Fibroblast of lung (primary cell): Measurements from ENCODE around the gene LMBRD1. TPM values are rescaled to one million over a fixed set of nuclear protein-coding genes. Genes with fewer than 3 reads are reported as not detected.

Experiments used
- DNase-seq, 2 donors: peaks; one replicate each; pipeline versions ENCODE4 v3.0.0 to v3.0.0-alpha.2; 2010; ENCODE audit warnings: low read depth in 2 of 2
- H2AFZ ChIP-seq: 2 replicates; pipeline ENCODE4 v1.5.1; 2012; ENCODE audit warnings: low read length, control low read depth, inconsistent platforms
- H3K27ac ChIP-seq: 2 replicates; pipeline ENCODE4 v1.5.1; 2011; ENCODE audit warnings: low read length, control low read depth; ENCODE audit not compliant: insufficient read depth
- H3K27me3 ChIP-seq: 2 replicates; pipeline ENCODE4 v1.5.1; 2011; ENCODE audit warnings: mild to moderate bottlenecking, low read length; ENCODE audit not compliant: control insufficient read depth, insufficient read depth
- H3K36me3 ChIP-seq: 2 replicates; pipeline ENCODE4 v1.5.1; 2011; ENCODE audit warnings: low read length; ENCODE audit not compliant: control insufficient read depth, insufficient read depth
- H3K4me1 ChIP-seq: 2 replicates; pipeline ENCODE4 v1.5.1; 2011; ENCODE audit warnings: low read length; ENCODE audit not compliant: control insufficient read depth, insufficient read depth; ENCODE audit errors: extremely low read depth
- H3K4me2 ChIP-seq: 2 replicates; pipeline ENCODE4 v1.5.1; 2011; ENCODE audit warnings: low read length, control low read depth; ENCODE audit not compliant: insufficient read depth; ENCODE audit errors: extremely low read depth
- H3K4me3 ChIP-seq, 4 experiments: fragments of 200-600 bp in 1 of 4; sonication (generic) in 1 of 4; replicated peaks in 1 of 4; 2 replicates each; pipeline ENCODE4 v1.5.1; 2011 to 2016; ENCODE audit warnings: low read length in 4 of 4, low read depth in 3 of 4, mild to moderate bottlenecking in 3 of 4, control low read depth in 2 of 4, inconsistent platforms in 1 of 4, mixed read lengths in 1 of 4; ENCODE audit not compliant: insufficient read depth in 1 of 4; ENCODE audit errors: control extremely low read depth in 1 of 4
- H3K79me2 ChIP-seq: 2 replicates; pipeline ENCODE4 v1.5.1; 2012; ENCODE audit warnings: mild to moderate bottlenecking, low read length, inconsistent platforms; ENCODE audit not compliant: control insufficient read depth, insufficient read depth
- H3K9ac ChIP-seq: 2 replicates; pipeline ENCODE4 v1.5.1; 2011; ENCODE audit warnings: mild to moderate bottlenecking, low read length, control low read depth; ENCODE audit not compliant: insufficient read depth
- H3K9me3 ChIP-seq: 2 replicates; pipeline ENCODE4 v1.5.1; 2012; ENCODE audit warnings: low read depth, low read length; ENCODE audit not compliant: control insufficient read depth, insufficient read depth
- H4K20me1 ChIP-seq: 2 replicates; pipeline ENCODE4 v1.5.1; 2011; ENCODE audit warnings: low read length; ENCODE audit not compliant: control insufficient read depth, insufficient read depth; ENCODE audit errors: extremely low read depth
- CTCF ChIP-seq, 2 donors: IDR thresholded peaks in 1 of 2; conservative IDR thresholded peaks in 1 of 2; 1 replicate in 1 of 2; 2 replicates in 1 of 2; pipeline ENCODE4 v1.5.1; 2011 to 2012; ENCODE audit warnings: low read length in 2 of 2, control low read depth in 1 of 2, inconsistent platforms in 1 of 2, low read depth in 1 of 2, mild to moderate bottlenecking in 1 of 2
- EZH2 ChIP-seq: IDR thresholded peaks from 2 replicates; pipeline ENCODE4 v1.5.1; 2012; ENCODE audit warnings: low read length, control low read depth, mild to moderate bottlenecking; ENCODE audit errors: missing control alignments
- polyA plus RNA-seq, 2 donors: library from polyadenylated mRNA; depleted of rRNA in 1 of 2; stranded (reverse) in 1 of 2; unstranded in 1 of 2; fragments of >200 nt; gene quantifications; 2 replicates each; pipeline ENCODE4 v1.2.1, GENCODE V29; 2011 to 2012; ENCODE audit warnings: missing spikeins in 1 of 2
- total RNA-seq: library from RNA; depleted of rRNA; stranded (reverse); fragments of >200 nt; gene quantifications from 2 replicates; pipeline ENCODE4 v1.2.1, GENCODE V29; 2014

Gene LMBRD1
- total and polyA plus RNA-seq, 2 donors (not counting 1 experiment from before 2014, with no cell fraction given): 30.7 to 46.5 TPM

DNA sequence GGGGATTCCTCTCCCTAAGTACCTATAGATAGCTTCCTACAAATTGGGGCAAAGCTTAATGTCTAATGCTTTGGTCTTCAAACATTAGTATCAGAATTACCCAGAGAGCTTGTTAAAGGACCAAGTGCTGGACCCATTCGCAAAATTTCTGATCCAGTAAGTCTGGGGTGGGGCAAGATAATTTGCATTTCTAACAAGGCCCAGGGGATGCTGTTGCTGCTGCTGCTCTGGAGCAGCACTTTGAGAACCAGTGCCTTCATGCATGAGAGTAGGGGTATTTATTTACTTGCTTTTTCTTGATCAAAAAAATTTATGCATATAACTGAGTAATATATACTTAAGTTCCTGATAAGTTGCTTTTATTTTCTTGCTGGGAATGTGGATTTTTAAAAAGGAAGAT lies 45.1 kb upstream of the LMBRD1 start:
- TF ChIP-seq EZH2: no peak
- Histone ChIP-seq H3K27me3 (no peaks in the 10 kb centered on the region), H3K9me3 (no peaks in the 10 kb centered on the region), H3K4me3 (no peak overlapping the region), H2AFZ (no peak overlapping the region), H3K27ac (no peak overlapping the region), H3K4me2 (no peak overlapping the region), H4K20me1 (no peaks in the 10 kb centered on the region), H3K36me3 (no peaks in the 10 kb centered on the region), H3K9ac (no peak overlapping the region), H3K4me1 (no peaks in the 10 kb centered on the region), H3K79me2 (no peaks in the 10 kb centered on the region)
- no peak for DNase-seq

DNA sequence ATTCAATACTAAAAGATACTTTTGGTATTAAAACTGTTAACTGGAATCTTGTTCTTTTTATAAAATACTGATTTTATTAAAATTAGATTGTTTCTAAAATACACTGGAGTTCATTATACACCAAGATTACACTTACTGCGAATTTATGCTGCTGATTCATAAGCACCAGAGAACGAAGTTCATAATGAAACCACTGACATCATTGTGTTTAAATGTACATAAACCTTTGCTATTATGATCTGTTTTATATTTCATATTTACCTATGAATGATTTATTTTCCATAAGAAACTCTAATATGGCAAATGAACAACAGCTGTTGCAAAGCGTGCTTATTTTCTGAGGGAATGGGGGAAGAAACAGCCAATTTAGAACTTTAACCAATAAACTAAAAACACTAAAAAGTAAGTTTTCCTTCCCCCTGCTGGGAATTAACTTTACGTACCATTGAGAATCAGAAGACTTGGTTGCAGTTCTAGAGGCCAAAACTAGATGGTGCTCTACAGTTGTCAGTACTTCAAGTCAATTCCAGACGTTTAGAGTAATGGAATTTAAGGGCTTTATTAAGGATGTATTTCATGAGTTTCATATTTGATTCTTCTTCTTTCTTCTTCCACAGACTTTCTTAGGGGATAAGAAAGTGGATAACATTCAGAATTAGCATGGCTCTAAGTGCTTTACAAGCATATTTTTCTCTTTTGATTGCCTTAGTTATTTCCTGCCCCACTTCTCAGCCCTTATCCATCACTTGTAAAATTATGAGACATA lies 38.8 kb upstream of the LMBRD1 start:
- TF ChIP-seq EZH2 (no peak), CTCF (conservative IDR thresholded peaks at IDR 0.05 in 1 of 2, IDR thresholded peaks at IDR 0.05 in 1 of 2; ENCODE audit: low read depth in 1 of 2, low read length in 2 of 2) (peak; percentile 87 to 97)

GRCh38 chr6:69832558-69832957 lies 35.7 kb upstream of the LMBRD1 start:
- H3K4me3 ChIP-seq: no peak overlapping the region
- H3K4me2 ChIP-seq: no peak overlapping the region
- no peaks in the 10 kb centered on the region for H4K20me1 ChIP-seq
- no peaks in the 10 kb centered on the region for H3K36me3 ChIP-seq
- H3K4me1 ChIP-seq: no peaks in the 10 kb centered on the region
- no peaks in the 10 kb centered on the region for H3K9me3 ChIP-seq
- no peak overlapping the region for H2AFZ ChIP-seq
- DNase-seq: no peak
- H3K27me3 ChIP-seq: no peaks in the 10 kb centered on the region
- no peak overlapping the region for H3K27ac ChIP-seq
- no peaks in the 10 kb centered on the region for H3K79me2 ChIP-seq
- H3K9ac ChIP-seq: no peak overlapping the region
- TF ChIP-seq CTCF (conservative IDR thresholded peaks at IDR 0.05 in 1 of 2, IDR thresholded peaks at IDR 0.05 in 1 of 2; ENCODE audit: low read depth in 1 of 2, low read length in 2 of 2) (no peak), EZH2 (no peak)

More for the DNA sequence above, 38.8 kb upstream of the LMBRD1 start:
- peak; percentile 65 to 88 for DNase-seq
- no peaks in the 10 kb centered on the region for H3K27me3 ChIP-seq
- H3K4me2 ChIP-seq: peak overlapping the region; percentile 68
- H3K9me3 ChIP-seq: no peaks in the 10 kb centered on the region
- no peaks in the 10 kb centered on the region for H3K79me2 ChIP-seq
- H3K36me3 ChIP-seq: no peaks in the 10 kb centered on the region
- H4K20me1 ChIP-seq: no peaks in the 10 kb centered on the region
- H3K4me1 ChIP-seq: no peaks in the 10 kb centered on the region
- H3K9ac ChIP-seq: no peak overlapping the region
- H2AFZ ChIP-seq: peak overlapping the region; percentile 34
- peak overlapping the region in 2 of 4 experiments; percentile 29 to 49 for H3K4me3 ChIP-seq
- no peak overlapping the region for H3K27ac ChIP-seq
